Fibroblast of lung (primary cell): ENCODE data around the gene SRRM3.

Source experiments
- CTCF ChIP-seq, 2 donors: IDR thresholded peaks in 1 of 2; conservative IDR thresholded peaks in 1 of 2; 1 replicate in 1 of 2; 2 replicates in 1 of 2; pipeline ENCODE4 v1.5.1; 2011 to 2012; ENCODE audit warnings: low read length in 2 of 2, control low read depth in 1 of 2, inconsistent platforms in 1 of 2, low read depth in 1 of 2, mild to moderate bottlenecking in 1 of 2
- EZH2 ChIP-seq: IDR thresholded peaks from 2 replicates; pipeline ENCODE4 v1.5.1; 2012; ENCODE audit warnings: low read length, control low read depth, mild to moderate bottlenecking; ENCODE audit errors: missing control alignments

GRCh38 chr7:76261329-76261728 lies 59.6 kb downstream of the SRRM3 start:
- TF ChIP-seq CTCF (conservative IDR thresholded peaks at IDR 0.05 in 1 of 2, IDR thresholded peaks at IDR 0.05 in 1 of 2; ENCODE audit: low read depth in 1 of 2, low read length in 2 of 2), result no peak
- no peak for TF ChIP-seq EZH2
